H9 (cell line): ENCODE data around the gene LRRC3. TPM values are rescaled to one million over a fixed set of nuclear protein-coding genes. Genes with fewer than 3 reads are reported as not detected.

Source experiments
- DNase-seq: peaks from one replicate; pipeline ENCODE4 v3.0.0-alpha.2; 2017
- H2AFZ ChIP-seq: one replicate; pipeline ENCODE4 v1.6.1; 2013; ENCODE audit warnings: mild to moderate bottlenecking, low read length, control low read depth, moderate library complexity
- H2AK5ac ChIP-seq: 2 replicates; pipeline ENCODE4 v1.6.1; 2013; ENCODE audit warnings: low read length, control low read depth, mixed read lengths; ENCODE audit not compliant: insufficient read length
- H2BK120ac ChIP-seq: one replicate; pipeline ENCODE4 v1.6.1; 2013; ENCODE audit warnings: low read depth, mild to moderate bottlenecking, low read length, control low read depth, inconsistent platforms; ENCODE audit not compliant: poor library complexity, severe bottlenecking
- H2BK12ac ChIP-seq: 2 replicates; pipeline ENCODE4 v1.6.1; 2013; ENCODE audit warnings: low read length, control low read depth, mixed read lengths, low read depth; ENCODE audit not compliant: insufficient read length
- H2BK15ac ChIP-seq: 2 replicates; pipeline ENCODE4 v1.6.1; 2013; ENCODE audit warnings: low read depth, low read length, control low read depth
- H2BK20ac ChIP-seq: one replicate; pipeline ENCODE4 v1.6.1; 2013; ENCODE audit warnings: low read depth, mild to moderate bottlenecking, low read length, control low read depth, inconsistent platforms; ENCODE audit not compliant: poor library complexity, severe bottlenecking
- H2BK5ac ChIP-seq: 2 replicates; pipeline ENCODE4 v1.6.1; 2013; ENCODE audit warnings: low read length, control low read depth, mixed read lengths; ENCODE audit not compliant: insufficient read length
- H3K14ac ChIP-seq: 2 replicates; pipeline ENCODE4 v1.6.1; 2013; ENCODE audit warnings: low read length, control low read depth; ENCODE audit not compliant: insufficient read depth
- H3K18ac ChIP-seq: 2 replicates; pipeline ENCODE4 v1.6.1; 2013; ENCODE audit warnings: low read depth, mild to moderate bottlenecking, mixed read lengths, low read length, control low read depth; ENCODE audit not compliant: insufficient read length
- H3K23ac ChIP-seq: 2 replicates; pipeline ENCODE4 v1.6.1; 2013; ENCODE audit warnings: low read length, control low read depth, mixed read lengths, low read depth; ENCODE audit not compliant: insufficient read length
- H3K23me2 ChIP-seq: 2 replicates; pipeline ENCODE4 v1.6.1; 2013; ENCODE audit warnings: low read depth, mild to moderate bottlenecking, mixed read lengths, low read length, control low read depth; ENCODE audit not compliant: insufficient read length, poor library complexity, severe bottlenecking
- H3K27ac ChIP-seq: 2 replicates; pipeline ENCODE4 v1.5.1; 2013; ENCODE audit warnings: low read length, control low read depth, mixed read lengths, low read depth; ENCODE audit not compliant: insufficient read length
- H3K27me3 ChIP-seq: 2 replicates; pipeline ENCODE4 v1.6.1; 2013; ENCODE audit warnings: low read length, control low read depth, inconsistent platforms; ENCODE audit not compliant: insufficient read depth
- H3K4ac ChIP-seq: 2 replicates; pipeline ENCODE4 v1.6.1; 2013; ENCODE audit warnings: low read depth, mild to moderate bottlenecking, control low read depth, inconsistent platforms, low read length, moderate library complexity
- H3K4me1 ChIP-seq: 2 replicates; pipeline ENCODE4 v1.6.1; 2013; ENCODE audit warnings: low read length, control low read depth, inconsistent platforms; ENCODE audit not compliant: insufficient read depth
- H3K4me2 ChIP-seq: 2 replicates; pipeline ENCODE4 v1.6.1; 2013; ENCODE audit warnings: low read length, control low read depth, mixed read lengths; ENCODE audit not compliant: insufficient read length, insufficient read depth
- H3K56ac ChIP-seq: 2 replicates; pipeline ENCODE4 v1.6.1; 2013; ENCODE audit warnings: low read depth, mild to moderate bottlenecking, mixed read lengths, low read length, control low read depth; ENCODE audit not compliant: insufficient read length
- H3K79me1 ChIP-seq: 2 replicates; pipeline ENCODE4 v1.6.1; 2013; ENCODE audit warnings: low read depth, mild to moderate bottlenecking, moderate library complexity, low read length, control low read depth, inconsistent platforms; ENCODE audit not compliant: insufficient read depth, poor library complexity, severe bottlenecking
- H3K79me2 ChIP-seq: 2 replicates; pipeline ENCODE4 v1.6.1; 2013; ENCODE audit warnings: low read length, control low read depth, inconsistent platforms; ENCODE audit not compliant: insufficient read depth
- H3K9ac ChIP-seq: 2 replicates; pipeline ENCODE4 v1.6.1; 2013; ENCODE audit warnings: low read length, control low read depth, mixed read lengths; ENCODE audit not compliant: insufficient read length; ENCODE audit errors: extremely low read depth
- H3K9me3 ChIP-seq: one replicate; pipeline ENCODE4 v1.6.1; 2013; ENCODE audit warnings: low read depth, low read length, inconsistent platforms; ENCODE audit not compliant: control insufficient read depth
- H3T11ph ChIP-seq: one replicate; pipeline ENCODE4 v1.6.1; 2013; ENCODE audit warnings: mild to moderate bottlenecking, low read length, control low read depth, inconsistent platforms
- H4K20me1 ChIP-seq: one replicate; pipeline ENCODE4 v1.6.1; 2013; ENCODE audit not compliant: control insufficient read depth, insufficient read length, insufficient read depth
- H4K5ac ChIP-seq: 2 replicates; pipeline ENCODE4 v1.6.1; 2013; ENCODE audit warnings: low read depth, mild to moderate bottlenecking, mixed read lengths, low read length, control low read depth; ENCODE audit not compliant: insufficient read length
- H4K8ac ChIP-seq: replicated peaks from 2 replicates; pipeline ENCODE4 v1.6.1; 2013; ENCODE audit warnings: low read length, control low read depth, mixed read lengths, low read depth; ENCODE audit not compliant: insufficient read length
- H4K91ac ChIP-seq: 2 replicates; pipeline ENCODE4 v1.6.1; 2013; ENCODE audit warnings: low read depth, mild to moderate bottlenecking, moderate library complexity, mixed read lengths, low read length, control low read depth; ENCODE audit not compliant: insufficient read length
- H3K27ac Mint-ChIP-seq, 3 experiments: 2 replicates in 2 of 3; 3 replicates in 1 of 3; pipeline ENCODE4 v1.8.0; 2020 to 2021; ENCODE audit warnings: mixed read lengths in 3 of 3, mild to moderate bottlenecking in 1 of 3, moderate library complexity in 1 of 3
- H3K27me3 Mint-ChIP-seq: 2 replicates; pipeline ENCODE4 v1.8.0; 2021; ENCODE audit warnings: low read depth, mild to moderate bottlenecking, moderate library complexity, mixed read lengths
- H3K36me3 Mint-ChIP-seq, 3 experiments: 2 replicates in 2 of 3; 3 replicates in 1 of 3; pipeline ENCODE4 v1.8.0; 2020 to 2021; ENCODE audit warnings: low read depth in 3 of 3, mixed read lengths in 3 of 3; ENCODE audit not compliant: insufficient read depth in 1 of 3
- H3K4me1 Mint-ChIP-seq, 2 experiments: 2 replicates each; pipeline ENCODE4 v1.8.0; 2020; ENCODE audit warnings: mixed read lengths in 2 of 2
- H3K4me3 Mint-ChIP-seq, 2 experiments: 2 replicates in 1 of 2; 3 replicates in 1 of 2; pipeline ENCODE4 v1.8.0; 2020 to 2021; ENCODE audit warnings: mild to moderate bottlenecking in 2 of 2, mixed read lengths in 2 of 2, moderate library complexity in 1 of 2
- H3K9me3 Mint-ChIP-seq, 2 experiments: 2 replicates in 1 of 2; 3 replicates in 1 of 2; pipeline ENCODE4 v1.8.0; 2020; ENCODE audit warnings: mild to moderate bottlenecking in 2 of 2, mixed read lengths in 2 of 2, moderate library complexity in 1 of 2
- WGBS: extraction: QIAGEN DNeasy Blood & Tissue Kit; methylation state at CpG from one replicate; pipeline ENCODE4 v1.1.7; 2013; ENCODE audit warnings: missing lambda C conversion rate, low lambda C conversion rate, mixed read lengths; ENCODE audit not compliant: insufficient read length; ENCODE audit errors: extremely low coverage; 5-methylcytosine and 5-hydroxymethylcytosine counted together
- total RNA-seq: library from RNA; stranded (reverse); gene quantifications from 2 replicates; pipeline ENCODE4 v1.2.1, GENCODE V29; 2021
- TF ChIP-seq, protein P1 (sequence below): fragments of 200-600 bp; sonication (generic); conservative IDR thresholded peaks from 3 replicates; pipeline ENCODE4 v1.8.0; 2021; ENCODE audit warnings: antibody characterized with exemption, mild to moderate bottlenecking

Gene LRRC3
- total RNA-seq, 1 experiment from 2014 or later = 3.1 TPM

DNA sequence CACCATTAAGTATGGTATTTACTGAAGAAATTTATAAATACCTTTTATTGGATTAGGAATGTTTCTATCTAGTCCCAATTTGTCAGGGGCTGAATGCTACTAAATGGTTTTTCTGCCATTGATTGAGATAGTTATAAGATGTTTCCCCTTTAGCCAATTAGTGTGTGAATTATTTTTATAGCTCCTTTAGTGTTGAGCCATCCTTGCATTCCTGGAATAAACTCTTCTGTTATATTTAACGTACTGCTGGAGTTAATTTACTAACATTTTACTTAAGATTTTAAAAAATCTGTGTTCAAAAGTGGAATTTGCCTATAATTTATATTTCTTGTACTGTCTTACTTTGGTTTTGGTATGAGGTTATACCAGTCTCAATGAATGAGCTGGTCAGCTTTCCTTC is 25.4 kb upstream of the LRRC3 start:
- Histone ChIP-seq H3K27me3 (no peaks in the 10 kb centered on the region), H3K23ac (no peak overlapping the region), H4K20me1 (no peaks in the 10 kb centered on the region), H4K91ac (no peak overlapping the region), H2AFZ (no peak overlapping the region), H3K9me3 (no peaks in the 10 kb centered on the region), H2BK15ac (no peak overlapping the region), H3K79me2 (no peaks in the 10 kb centered on the region), H2BK12ac (no peak overlapping the region), H3T11ph (no peak overlapping the region), H3K27ac (no peak overlapping the region), H3K14ac (no peak overlapping the region), H2BK120ac (no peak overlapping the region), H3K18ac (no peak overlapping the region), H3K4me2 (no peak overlapping the region), H3K4me1 (no peaks in the 10 kb centered on the region), H2BK5ac (no peak overlapping the region), H2BK20ac (no peak overlapping the region), H3K23me2 (no peaks in the 10 kb centered on the region), H4K8ac (no peak overlapping the region), H3K9ac (no peak overlapping the region), H3K79me1 (no peaks in the 10 kb centered on the region), H3K56ac (no peak overlapping the region), H2AK5ac (no peak overlapping the region), H4K5ac (no peak overlapping the region), H3K4ac (no peak overlapping the region)
- no peak for DNase-seq
- H3K9me3 Mint-ChIP-seq = peaks cover 10 to 16% of the 10 kb centered on the region in 2 experiments
- WGBS = no CpG with 5 or more reads among the region's 1 CpG
- H3K4me3 Mint-ChIP-seq = no peak overlapping the region
- H3K27me3 Mint-ChIP-seq = no peaks in the 10 kb centered on the region; the same call in 1 of the 2 replicates
- H3K27ac Mint-ChIP-seq = no peak overlapping the region
- TF ChIP-seq, protein P1, sequence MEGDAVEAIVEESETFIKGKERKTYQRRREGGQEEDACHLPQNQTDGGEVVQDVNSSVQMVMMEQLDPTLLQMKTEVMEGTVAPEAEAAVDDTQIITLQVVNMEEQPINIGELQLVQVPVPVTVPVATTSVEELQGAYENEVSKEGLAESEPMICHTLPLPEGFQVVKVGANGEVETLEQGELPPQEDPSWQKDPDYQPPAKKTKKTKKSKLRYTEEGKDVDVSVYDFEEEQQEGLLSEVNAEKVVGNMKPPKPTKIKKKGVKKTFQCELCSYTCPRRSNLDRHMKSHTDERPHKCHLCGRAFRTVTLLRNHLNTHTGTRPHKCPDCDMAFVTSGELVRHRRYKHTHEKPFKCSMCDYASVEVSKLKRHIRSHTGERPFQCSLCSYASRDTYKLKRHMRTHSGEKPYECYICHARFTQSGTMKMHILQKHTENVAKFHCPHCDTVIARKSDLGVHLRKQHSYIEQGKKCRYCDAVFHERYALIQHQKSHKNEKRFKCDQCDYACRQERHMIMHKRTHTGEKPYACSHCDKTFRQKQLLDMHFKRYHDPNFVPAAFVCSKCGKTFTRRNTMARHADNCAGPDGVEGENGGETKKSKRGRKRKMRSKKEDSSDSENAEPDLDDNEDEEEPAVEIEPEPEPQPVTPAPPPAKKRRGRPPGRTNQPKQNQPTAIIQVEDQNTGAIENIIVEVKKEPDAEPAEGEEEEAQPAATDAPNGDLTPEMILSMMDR = no peak
- H3K4me1 Mint-ChIP-seq = no peaks in the 10 kb centered on the region
- H3K36me3 Mint-ChIP-seq = no peaks in the 10 kb centered on the region
